ENCODE results near the gene CCNA2. TPM values are rescaled to one million over a fixed set of nuclear protein-coding genes. Genes with fewer than 3 reads are reported as not detected.

The CCNA2 gene
- total and polyA plus RNA-seq, 9 of the 15 experiments (the other 6 are each of a cell fraction or from before 2014, with no cell fraction given) = 37.1 to 197 (median 154) TPM

- TF ChIP-seq SMARCA5 (IDR thresholded peaks at IDR 0.05) = no peak
- TF ChIP-seq EGR1 (conservative IDR thresholded peaks at IDR 0.05) = peak; percentile 77
- peak; percentile 94 for TF ChIP-seq TBP (optimal IDR thresholded peaks at IDR 0.05; ENCODE audit: low read depth, low read length)
- peak; percentile 43; the same call in 1 of the 2 replicates for TF ChIP-seq SMAD4 (CRISPR knock-in tag; conservative IDR thresholded peaks at IDR 0.05)
- TF ChIP-seq, protein P1, sequence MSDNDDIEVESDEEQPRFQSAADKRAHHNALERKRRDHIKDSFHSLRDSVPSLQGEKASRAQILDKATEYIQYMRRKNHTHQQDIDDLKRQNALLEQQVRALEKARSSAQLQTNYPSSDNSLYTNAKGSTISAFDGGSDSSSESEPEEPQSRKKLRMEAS (CRISPR knock-in tag; IDR thresholded peaks at IDR 0.05) = peak; percentile 85
- TF ChIP-seq SETDB1 (IDR thresholded peaks at IDR 0.05; ENCODE audit: low read length) = no peak
- TF ChIP-seq ZBTB17 (CRISPR knock-in tag; IDR thresholded peaks at IDR 0.05) = no peak
- TF ChIP-seq SAP30 (IDR thresholded peaks at IDR 0.05; ENCODE audit: borderline replicate concordance, insufficient read depth, low read depth, low read length, poor library complexity, severe bottlenecking) = peak; percentile 79
- TF ChIP-seq ZBED1 (IDR thresholded peaks at IDR 0.05) = 0 out of 2 replicates have a peak, but pooled peaks have one; percentile 43
- peak; percentile 97 for TF ChIP-seq PHF20 (IDR thresholded peaks at IDR 0.05; ENCODE audit: partially characterized antibody)
- TF ChIP-seq GMEB1 (CRISPR knock-in tag; IDR thresholded peaks at IDR 0.05) = peak; percentile 64
- 0 out of 2 replicates have a peak, but pooled peaks have one; percentile 27 for TF ChIP-seq RFX5 (IDR thresholded peaks at IDR 0.05; ENCODE audit: low read depth, low read length)
- peak; percentile 77 for TF ChIP-seq CEBPG (CRISPR knock-in tag; IDR thresholded peaks at IDR 0.05)
- peak; percentile 86 to 89 for TF ChIP-seq CEBPG (tag; conservative IDR thresholded peaks at IDR 0.05 in 1 of 2, IDR thresholded peaks at IDR 0.05 in 1 of 2)
- no peak for TF ChIP-seq MCM2 (IDR thresholded peaks at IDR 0.05; ENCODE audit: low read depth)
- peak; percentile 44 to 94 (median 89) for TF ChIP-seq YY1 (IDR thresholded peaks at IDR 0.05; ENCODE audit: borderline replicate concordance in 1 of 3, control insufficient read depth in 1 of 3, extremely low read depth in 1 of 3, insufficient read depth in 3 of 3, insufficient read length in 1 of 3, insufficient replicate concordance in 2 of 3, low read depth in 1 of 3, low read length in 2 of 3)
- TF ChIP-seq, protein P2, sequence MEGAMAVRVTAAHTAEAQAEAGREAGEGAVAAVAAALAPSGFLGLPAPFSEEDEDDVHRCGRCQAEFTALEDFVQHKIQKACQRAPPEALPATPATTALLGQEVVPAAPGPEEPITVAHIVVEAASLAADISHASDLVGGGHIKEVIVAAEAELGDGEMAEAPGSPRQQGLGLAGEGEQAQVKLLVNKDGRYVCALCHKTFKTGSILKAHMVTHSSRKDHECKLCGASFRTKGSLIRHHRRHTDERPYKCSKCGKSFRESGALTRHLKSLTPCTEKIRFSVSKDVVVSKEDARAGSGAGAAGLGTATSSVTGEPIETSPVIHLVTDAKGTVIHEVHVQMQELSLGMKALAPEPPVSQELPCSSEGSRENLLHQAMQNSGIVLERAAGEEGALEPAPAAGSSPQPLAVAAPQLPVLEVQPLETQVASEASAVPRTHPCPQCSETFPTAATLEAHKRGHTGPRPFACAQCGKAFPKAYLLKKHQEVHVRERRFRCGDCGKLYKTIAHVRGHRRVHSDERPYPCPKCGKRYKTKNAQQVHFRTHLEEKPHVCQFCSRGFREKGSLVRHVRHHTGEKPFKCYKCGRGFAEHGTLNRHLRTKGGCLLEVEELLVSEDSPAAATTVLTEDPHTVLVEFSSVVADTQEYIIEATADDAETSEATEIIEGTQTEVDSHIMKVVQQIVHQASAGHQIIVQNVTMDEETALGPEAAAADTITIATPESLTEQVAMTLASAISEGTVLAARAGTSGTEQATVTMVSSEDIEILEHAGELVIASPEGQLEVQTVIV (CRISPR knock-in tag; IDR thresholded peaks at IDR 0.05; ENCODE audit: borderline replicate concordance) = no peak
- peak; percentile 93 for TF ChIP-seq RBFOX2 (IDR thresholded peaks at IDR 0.05; ENCODE audit: low read depth, low read length)
Measured at GRCh38 chr4:121800961-121801714, 22.5 kb downstream of the CCNA2 start, which contains the start of gene EXOSC9 (continued).

Measured in K562 (cell line).